Neural cell (in vitro differentiated cells): ENCODE results near the gene SH3GL2. TPM values are rescaled to one million over a fixed set of nuclear protein-coding genes. Genes with fewer than 3 reads are reported as not detected.

ENCODE experiments used
- H2AFZ ChIP-seq: fragments of 200-600, 300-800 bp; sonication (generic), shearing (Covaris generic); 2 replicates; pipeline ENCODE4 v1.6.0; 2014; ENCODE audit warnings: low read depth, mild to moderate bottlenecking, antibody characterized with exemption, low read length, moderate library complexity
- H3F3A ChIP-seq: fragments of 200-600 bp; shearing (Covaris generic); 2 replicates; pipeline ENCODE4 v1.6.1; 2016; ENCODE audit warnings: mild to moderate bottlenecking, moderate library complexity, mixed read lengths, antibody characterized with exemption, low read length; ENCODE audit not compliant: insufficient read depth, poor library complexity, severe bottlenecking
- H3K27ac ChIP-seq: fragments of 200-600, 300-800 bp; sonication (generic), shearing (Covaris generic); 2 replicates; pipeline ENCODE4 v1.5.1; 2014; ENCODE audit warnings: mild to moderate bottlenecking, low read length, moderate library complexity
- H3K27me3 ChIP-seq: fragments of 300-800, 200-600 bp; sonication (generic), shearing (Covaris generic); 2 replicates; pipeline ENCODE4 v1.6.0; 2014; ENCODE audit warnings: mild to moderate bottlenecking, low read depth, low read length, moderate library complexity; ENCODE audit not compliant: insufficient read depth
- H3K36me3 ChIP-seq: fragments of 300-800, 200-600 bp; sonication (generic), shearing (Covaris generic); 2 replicates; pipeline ENCODE4 v1.5.1; 2014; ENCODE audit warnings: mild to moderate bottlenecking, antibody characterized with exemption, low read length, moderate library complexity; ENCODE audit not compliant: insufficient read depth
- H3K4me2 ChIP-seq: fragments of 300-800, 200-600 bp; sonication (generic), shearing (Covaris generic); 2 replicates; pipeline ENCODE4 v1.6.0; 2014; ENCODE audit warnings: mild to moderate bottlenecking, low read length
- H3K4me3 ChIP-seq: fragments of 300-800, 200-600 bp; sonication (generic), shearing (Covaris generic); 2 replicates; pipeline ENCODE4 v1.5.1; 2014; ENCODE audit warnings: mild to moderate bottlenecking, low read length, moderate library complexity
- H3K79me2 ChIP-seq: fragments of 200-600 bp; shearing (Covaris generic); replicated peaks from 2 replicates; pipeline ENCODE4 v1.6.0; 2014; ENCODE audit warnings: mild to moderate bottlenecking, low read length, moderate library complexity; ENCODE audit not compliant: insufficient read depth
- H3K9ac ChIP-seq: fragments of 300-800, 200-600 bp; sonication (generic), shearing (Covaris generic); 2 replicates; pipeline ENCODE4 v1.6.1; 2016; ENCODE audit warnings: mild to moderate bottlenecking, low read length, mixed read lengths
- H3K9me2 ChIP-seq: fragments of 200-600 bp; shearing (Covaris generic); 2 replicates; pipeline ENCODE4 v1.6.1; 2016; ENCODE audit warnings: mild to moderate bottlenecking, low read length, mixed read lengths; ENCODE audit not compliant: insufficient read depth
- H3K9me3 ChIP-seq: fragments of 200-600, 300-800 bp; sonication (generic), shearing (Covaris generic); 2 replicates; pipeline ENCODE4 v1.6.1; 2016; ENCODE audit warnings: mild to moderate bottlenecking, mixed run types, low read length, moderate library complexity, mixed read lengths
- H4K20me1 ChIP-seq: fragments of 200-600 bp; shearing (Covaris generic); 2 replicates; pipeline ENCODE4 v1.6.1; 2016; ENCODE audit warnings: mild to moderate bottlenecking, mixed run types; ENCODE audit not compliant: insufficient read depth
- EP300 ChIP-seq: fragments of 450-650 bp; conservative IDR thresholded peaks from 2 replicates; pipeline ENCODE4 v1.6.1; 2014; ENCODE audit warnings: antibody characterized with exemption, mild to moderate bottlenecking, moderate library complexity; ENCODE audit not compliant: poor library complexity, severe bottlenecking
- EZH2 ChIP-seq: fragments of 200-600, 300-800 bp; shearing (Covaris generic), sonication (generic); IDR thresholded peaks from 2 replicates; pipeline ENCODE4 v1.6.1; 2014; ENCODE audit warnings: antibody characterized with exemption, low read length, borderline replicate concordance, mild to moderate bottlenecking; ENCODE audit not compliant: insufficient read depth, poor library complexity, severe bottlenecking
- MXI1 ChIP-seq: fragments of 450-650 bp; conservative IDR thresholded peaks from 2 replicates; pipeline ENCODE4 v1.6.1; 2014; ENCODE audit warnings: antibody characterized with exemption, mild to moderate bottlenecking; ENCODE audit not compliant: poor library complexity, severe bottlenecking
- POLR2AphosphoS5 ChIP-seq: IDR thresholded peaks from 2 replicates; pipeline ENCODE4 v1.6.1; 2012
- RAD21 ChIP-seq: fragments of 450-650 bp; conservative IDR thresholded peaks from 2 replicates; pipeline ENCODE4 v1.6.1; 2014; ENCODE audit warnings: antibody characterized with exemption, mild to moderate bottlenecking, moderate library complexity
- SMC3 ChIP-seq: fragments of 450-650 bp; conservative IDR thresholded peaks from 2 replicates; pipeline ENCODE4 v1.6.1; 2014; ENCODE audit warnings: antibody characterized with exemption, mild to moderate bottlenecking, moderate library complexity; ENCODE audit not compliant: poor library complexity
- TAF1 ChIP-seq: IDR thresholded peaks from 2 replicates; pipeline ENCODE4 v1.6.1; 2012; ENCODE audit warnings: low read depth
- polyA plus RNA-seq: library from polyadenylated mRNA; depleted of rRNA; stranded (reverse); fragments of >200 nt; gene quantifications from 2 replicates; pipeline ENCODE4 v1.2.3, GENCODE V29; 2014
- TF ChIP-seq, protein P1 (sequence below): fragments of 450-650 bp; IDR thresholded peaks from 2 replicates; pipeline ENCODE4 v1.5.1; 2014; ENCODE audit warnings: antibody characterized with exemption, mild to moderate bottlenecking, moderate library complexity; ENCODE audit not compliant: poor library complexity, severe bottlenecking
- TF ChIP-seq, protein P2 (sequence below): IDR thresholded peaks from 2 replicates; pipeline ENCODE4 v1.6.1; 2012; ENCODE audit warnings: borderline replicate concordance

SH3GL2 gene
- polyA plus RNA-seq, 1 donor from 2014 or later = 13.5 TPM

DNA sequence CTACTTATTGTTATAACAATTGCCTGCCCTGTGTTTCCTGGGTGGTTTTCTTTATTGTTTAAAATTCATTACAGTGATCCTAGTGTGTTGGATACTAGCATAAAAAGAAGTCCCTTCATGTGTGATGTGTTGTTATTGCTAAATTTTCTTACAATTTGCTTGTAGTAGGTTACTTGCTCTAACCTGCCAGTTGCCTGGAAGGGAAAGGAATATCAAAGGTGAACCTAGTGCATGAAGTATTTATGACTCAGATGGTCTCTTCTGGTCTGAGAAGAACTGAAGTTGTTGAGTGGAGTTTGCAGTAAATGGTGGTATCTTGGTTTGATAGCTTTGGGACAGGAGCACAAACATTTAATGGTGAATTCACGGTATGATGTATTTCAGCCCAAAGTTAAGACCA is 58.0 kb downstream of the SH3GL2 start:
- H3K79me2 ChIP-seq = no peaks in the 10 kb centered on the region
- H3K27me3 ChIP-seq = no peaks in the 10 kb centered on the region
- no peak overlapping the region for H3K27ac ChIP-seq
- no peaks in the 10 kb centered on the region for H3F3A ChIP-seq
- H3K9me2 ChIP-seq = no peaks in the 10 kb centered on the region
- no peak overlapping the region for H3K4me2 ChIP-seq
- H3K9me3 ChIP-seq = no peaks in the 10 kb centered on the region
- no peaks in the 10 kb centered on the region for H4K20me1 ChIP-seq
- no peak overlapping the region for H2AFZ ChIP-seq
- no peak overlapping the region for H3K4me3 ChIP-seq
- H3K9ac ChIP-seq = no peak overlapping the region
- no peaks in the 10 kb centered on the region for H3K36me3 ChIP-seq
- TF ChIP-seq TAF1 (no peak), EZH2 (no peak), EP300 (no peak), POLR2AphosphoS5 (no peak), RAD21 (no peak), SMC3 (no peak), MXI1 (no peak)
- TF ChIP-seq, protein P1, sequence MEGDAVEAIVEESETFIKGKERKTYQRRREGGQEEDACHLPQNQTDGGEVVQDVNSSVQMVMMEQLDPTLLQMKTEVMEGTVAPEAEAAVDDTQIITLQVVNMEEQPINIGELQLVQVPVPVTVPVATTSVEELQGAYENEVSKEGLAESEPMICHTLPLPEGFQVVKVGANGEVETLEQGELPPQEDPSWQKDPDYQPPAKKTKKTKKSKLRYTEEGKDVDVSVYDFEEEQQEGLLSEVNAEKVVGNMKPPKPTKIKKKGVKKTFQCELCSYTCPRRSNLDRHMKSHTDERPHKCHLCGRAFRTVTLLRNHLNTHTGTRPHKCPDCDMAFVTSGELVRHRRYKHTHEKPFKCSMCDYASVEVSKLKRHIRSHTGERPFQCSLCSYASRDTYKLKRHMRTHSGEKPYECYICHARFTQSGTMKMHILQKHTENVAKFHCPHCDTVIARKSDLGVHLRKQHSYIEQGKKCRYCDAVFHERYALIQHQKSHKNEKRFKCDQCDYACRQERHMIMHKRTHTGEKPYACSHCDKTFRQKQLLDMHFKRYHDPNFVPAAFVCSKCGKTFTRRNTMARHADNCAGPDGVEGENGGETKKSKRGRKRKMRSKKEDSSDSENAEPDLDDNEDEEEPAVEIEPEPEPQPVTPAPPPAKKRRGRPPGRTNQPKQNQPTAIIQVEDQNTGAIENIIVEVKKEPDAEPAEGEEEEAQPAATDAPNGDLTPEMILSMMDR = no peak
- TF ChIP-seq, protein P2, sequence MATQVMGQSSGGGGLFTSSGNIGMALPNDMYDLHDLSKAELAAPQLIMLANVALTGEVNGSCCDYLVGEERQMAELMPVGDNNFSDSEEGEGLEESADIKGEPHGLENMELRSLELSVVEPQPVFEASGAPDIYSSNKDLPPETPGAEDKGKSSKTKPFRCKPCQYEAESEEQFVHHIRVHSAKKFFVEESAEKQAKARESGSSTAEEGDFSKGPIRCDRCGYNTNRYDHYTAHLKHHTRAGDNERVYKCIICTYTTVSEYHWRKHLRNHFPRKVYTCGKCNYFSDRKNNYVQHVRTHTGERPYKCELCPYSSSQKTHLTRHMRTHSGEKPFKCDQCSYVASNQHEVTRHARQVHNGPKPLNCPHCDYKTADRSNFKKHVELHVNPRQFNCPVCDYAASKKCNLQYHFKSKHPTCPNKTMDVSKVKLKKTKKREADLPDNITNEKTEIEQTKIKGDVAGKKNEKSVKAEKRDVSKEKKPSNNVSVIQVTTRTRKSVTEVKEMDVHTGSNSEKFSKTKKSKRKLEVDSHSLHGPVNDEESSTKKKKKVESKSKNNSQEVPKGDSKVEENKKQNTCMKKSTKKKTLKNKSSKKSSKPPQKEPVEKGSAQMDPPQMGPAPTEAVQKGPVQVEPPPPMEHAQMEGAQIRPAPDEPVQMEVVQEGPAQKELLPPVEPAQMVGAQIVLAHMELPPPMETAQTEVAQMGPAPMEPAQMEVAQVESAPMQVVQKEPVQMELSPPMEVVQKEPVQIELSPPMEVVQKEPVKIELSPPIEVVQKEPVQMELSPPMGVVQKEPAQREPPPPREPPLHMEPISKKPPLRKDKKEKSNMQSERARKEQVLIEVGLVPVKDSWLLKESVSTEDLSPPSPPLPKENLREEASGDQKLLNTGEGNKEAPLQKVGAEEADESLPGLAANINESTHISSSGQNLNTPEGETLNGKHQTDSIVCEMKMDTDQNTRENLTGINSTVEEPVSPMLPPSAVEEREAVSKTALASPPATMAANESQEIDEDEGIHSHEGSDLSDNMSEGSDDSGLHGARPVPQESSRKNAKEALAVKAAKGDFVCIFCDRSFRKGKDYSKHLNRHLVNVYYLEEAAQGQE = no peak

DNA sequence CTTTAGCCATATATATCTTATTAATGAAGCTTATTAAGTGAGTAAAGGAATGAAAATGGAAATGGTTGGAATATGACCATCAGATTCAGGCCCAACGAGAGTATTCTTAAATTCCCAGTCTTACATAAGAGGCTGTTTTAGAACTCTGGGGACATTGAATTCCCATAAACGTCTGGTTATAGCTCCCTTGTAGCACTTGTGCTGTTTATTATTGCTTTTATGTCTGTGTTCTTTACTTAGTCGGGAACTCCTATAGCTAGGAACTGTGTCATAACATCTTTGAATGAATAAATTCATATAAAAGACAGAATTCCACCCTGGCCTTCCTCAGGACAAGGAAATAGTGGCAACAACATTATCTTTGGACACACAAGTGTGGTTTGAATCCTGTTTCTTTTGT is 58.4 kb downstream of the SH3GL2 start:
- Histone ChIP-seq H3K9ac (no peak overlapping the region), H2AFZ (no peak overlapping the region), H3K9me2 (no peaks in the 10 kb centered on the region), H3K27me3 (no peaks in the 10 kb centered on the region), H3K9me3 (no peaks in the 10 kb centered on the region), H3F3A (no peaks in the 10 kb centered on the region), H3K27ac (no peak overlapping the region), H3K4me3 (no peak overlapping the region), H4K20me1 (no peaks in the 10 kb centered on the region), H3K79me2 (no peaks in the 10 kb centered on the region), H3K36me3 (no peaks in the 10 kb centered on the region), H3K4me2 (no peak overlapping the region)
- TF ChIP-seq POLR2AphosphoS5 = no peak
- TF ChIP-seq, protein P1 = no peak
